ENCODE results near the gene CD55.

Gene CD55

GRCh38 chr1:207321079-207321789, at the start of gene CD55:
CD55 (plus strand) TSS chr1:207321678; CDS start chr1:207321766, 88 bp downstream.
- DNase-seq (ENCODE audit: low spot score) = peak; percentile 96

DNA sequence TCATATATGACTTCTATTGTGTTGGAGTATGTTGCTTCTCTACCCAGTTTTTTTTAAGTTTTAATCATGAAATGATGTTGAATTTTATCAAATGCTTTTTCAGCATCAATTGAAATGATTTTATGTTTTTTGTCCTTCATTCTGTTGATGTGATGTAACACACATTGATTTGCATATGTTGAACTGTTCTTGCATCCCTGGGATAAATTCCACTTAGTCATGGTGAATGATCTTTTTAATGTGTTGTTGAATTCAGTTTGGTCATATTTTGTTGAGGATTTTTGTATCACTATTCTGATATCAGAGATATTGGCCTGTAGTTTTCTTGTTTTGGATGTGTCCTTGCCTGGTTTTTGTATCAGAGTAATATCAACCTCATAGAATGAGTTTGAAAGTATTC, 46.6 kb upstream of the CD55 start:
- no peak for DNase-seq (ENCODE audit: low spot score)

- no peak for DNase-seq (ENCODE audit: low spot score)
These were observed 45.0 kb upstream of the CD55 start for GRCh38 chr1:207276465-207276864.

DNA sequence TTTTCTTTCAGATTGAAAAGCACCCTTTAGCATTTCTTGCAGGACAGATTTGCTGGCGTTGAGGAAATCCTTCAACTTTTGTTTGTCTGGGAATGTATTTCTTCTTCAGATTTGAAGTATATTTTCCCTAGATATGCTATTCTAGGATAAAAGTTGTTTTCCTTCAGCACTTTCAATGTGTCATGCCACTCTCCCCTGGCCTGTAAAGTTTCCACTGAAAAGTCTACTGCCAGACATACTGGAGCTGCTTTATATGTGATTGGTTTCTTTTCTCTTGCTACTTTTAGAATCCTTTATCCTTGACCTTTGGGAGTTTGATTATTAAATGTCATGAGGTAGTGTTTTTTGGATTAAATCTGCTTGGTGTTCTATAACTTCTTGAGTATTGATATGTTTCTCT, 44.2 kb upstream of the CD55 start:
- no peak for DNase-seq (ENCODE audit: low spot score)

GRCh38 chr1:207279652-207280051, 41.8 kb upstream of the CD55 start:
- DNase-seq (ENCODE audit: low spot score) = no peak

DNA sequence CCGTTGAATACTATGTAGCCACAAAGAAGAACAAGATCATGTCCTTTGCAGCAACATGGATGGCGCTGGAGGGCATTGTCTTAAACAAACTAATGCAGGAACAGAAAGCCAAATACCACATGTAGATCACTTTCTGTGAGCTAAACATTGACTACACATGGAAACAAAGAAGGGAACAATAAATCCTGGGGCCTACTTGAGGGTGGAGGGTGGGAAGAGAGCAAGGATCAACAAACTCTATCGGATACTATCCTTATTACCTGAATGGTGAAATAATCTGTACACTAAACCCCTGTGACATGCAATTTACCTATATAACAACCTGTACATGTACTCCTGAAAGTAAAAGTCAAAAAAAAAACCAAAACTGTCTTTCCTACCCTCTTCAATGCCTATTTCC, 40.8 kb upstream of the CD55 start:
- DNase-seq (ENCODE audit: low spot score) = no peak

DNA sequence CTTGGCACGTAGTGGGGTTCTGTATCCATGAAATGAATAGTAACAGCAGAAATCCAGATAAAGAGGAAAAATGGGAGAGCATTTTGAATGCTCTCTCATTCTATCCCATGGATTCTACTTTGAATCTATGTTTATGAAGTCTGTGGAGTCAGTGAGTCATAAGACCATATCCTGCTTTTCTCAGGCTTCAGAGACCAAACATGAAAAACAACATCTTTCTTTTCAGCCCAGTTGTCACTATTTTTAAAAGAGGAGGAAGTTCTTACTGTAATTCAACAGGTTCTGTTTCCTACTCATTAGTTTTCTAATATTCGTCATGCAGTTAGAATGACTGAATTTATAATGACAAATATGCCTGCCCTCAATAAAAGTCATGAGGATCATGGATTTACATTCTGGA, 39.4 kb upstream of the CD55 start:
- DNase-seq (ENCODE audit: low spot score) = peak; percentile 21

- DNase-seq (ENCODE audit: low spot score) = no peak
These were observed 38.7 kb upstream of the CD55 start for GRCh38 chr1:207282496-207283380.

DNA sequence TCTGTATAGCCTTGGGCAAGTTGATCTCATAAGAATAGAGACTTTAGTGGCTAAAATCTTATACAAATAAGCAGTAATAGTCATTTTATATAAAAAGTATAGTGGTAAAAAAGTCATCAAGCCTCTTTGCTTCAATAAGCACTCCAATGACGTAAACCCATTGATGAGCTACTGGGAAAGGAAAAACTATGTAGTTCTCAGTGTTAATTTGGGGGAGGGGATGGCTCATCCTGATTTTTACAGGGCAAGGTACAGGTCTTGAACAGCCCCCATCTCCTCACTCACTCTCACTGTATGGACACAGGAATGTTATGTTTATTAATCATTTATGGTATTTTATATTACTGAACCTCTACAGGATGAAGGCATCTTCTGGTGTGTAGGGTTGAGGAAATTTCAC, 38.1 kb upstream of the CD55 start:
- DNase-seq (ENCODE audit: low spot score) = no peak

- DNase-seq (ENCODE audit: low spot score) = peak; percentile 14
These were observed 37.1 kb upstream of the CD55 start for GRCh38 chr1:207284209-207284897.

- DNase-seq (ENCODE audit: low spot score) = peak; percentile 22
These were observed 34.6 kb upstream of the CD55 start for GRCh38 chr1:207286786-207287468.

GRCh38 chr1:207288315-207288714, 33.2 kb upstream of the CD55 start:
- DNase-seq (ENCODE audit: low spot score) = peak; percentile 32

DNA sequence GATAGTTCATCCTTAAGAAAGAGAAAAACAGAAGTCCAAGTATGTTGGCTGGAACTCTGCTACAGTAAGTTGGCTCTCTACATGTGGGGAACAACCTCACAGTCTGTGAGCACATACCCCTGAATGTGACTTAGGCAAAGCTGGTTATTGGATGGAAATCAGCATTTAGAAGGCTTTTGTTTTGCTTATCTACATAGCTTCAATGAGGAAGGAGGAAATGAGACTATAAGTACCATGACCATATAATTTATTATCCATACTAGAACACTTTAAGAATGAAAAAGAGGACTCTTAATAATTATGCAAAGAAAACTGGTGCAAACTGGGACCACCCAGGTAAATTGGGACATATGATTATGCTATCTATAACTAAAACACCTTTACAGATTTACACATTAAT, 31.7 kb upstream of the CD55 start:
- no peak for DNase-seq (ENCODE audit: low spot score)

- DNase-seq (ENCODE audit: low spot score) = no peak
These were observed 29.8 kb upstream of the CD55 start for GRCh38 chr1:207291723-207292122.

- DNase-seq (ENCODE audit: low spot score) = no peak
These were observed 23.3 kb upstream of the CD55 start for GRCh38 chr1:207298186-207298585.

DNA sequence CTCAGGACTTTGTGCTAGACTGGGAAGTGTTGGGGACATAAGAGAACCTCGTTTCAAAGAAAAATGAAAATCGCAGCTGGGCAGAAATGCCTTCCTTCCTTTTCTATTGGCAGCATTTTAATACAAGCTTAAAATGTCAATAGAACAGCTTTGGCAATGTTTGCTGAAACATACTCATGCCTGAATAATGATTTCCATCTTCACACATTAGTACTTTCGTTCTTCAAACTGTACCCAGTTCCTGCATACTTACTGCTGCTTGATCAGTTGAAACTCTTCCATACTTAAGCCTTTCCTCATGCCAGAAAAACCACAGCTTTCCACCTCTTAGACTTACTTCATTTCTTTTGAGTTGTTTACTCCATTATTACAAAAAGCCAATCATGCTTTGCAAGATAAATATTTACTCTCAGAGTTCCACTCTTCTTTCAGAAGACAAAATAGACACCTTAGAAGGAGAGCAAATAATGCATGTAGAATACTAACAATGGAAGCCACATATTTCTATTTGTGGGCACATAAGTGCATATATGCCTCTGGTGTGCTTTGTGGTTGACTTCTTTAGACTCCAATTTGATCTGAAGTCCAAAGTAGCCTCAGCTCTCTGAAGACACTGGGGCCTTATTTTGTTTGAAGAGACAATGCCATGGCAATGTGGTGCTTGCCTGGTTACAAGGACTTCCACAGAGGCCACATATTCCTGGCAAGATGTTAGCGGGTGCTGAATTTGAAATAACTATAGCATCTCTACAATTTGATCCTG, 22.7 kb upstream of the CD55 start:
- peak; percentile 16 for DNase-seq (ENCODE audit: low spot score)

DNA sequence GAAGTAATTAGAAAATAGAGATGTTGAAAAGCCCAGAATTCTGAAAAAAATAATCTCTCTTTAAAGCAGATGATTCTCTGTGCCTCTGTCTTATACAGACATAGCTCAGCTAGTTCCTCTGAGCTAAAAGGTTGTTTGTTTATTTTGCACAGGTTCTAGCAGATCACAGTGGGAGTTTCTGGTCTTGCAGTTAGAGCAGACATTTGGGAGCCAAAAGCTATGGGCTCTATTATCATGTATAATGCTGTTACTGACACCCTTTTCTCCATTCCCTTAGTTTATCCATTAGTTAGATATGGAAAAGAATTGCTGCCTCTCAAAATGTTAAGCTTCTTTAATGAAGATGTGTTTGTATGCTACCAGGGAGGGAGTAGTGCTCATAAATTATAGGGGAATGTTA, 20.5 kb upstream of the CD55 start:
- DNase-seq (ENCODE audit: low spot score) = no peak

DNA sequence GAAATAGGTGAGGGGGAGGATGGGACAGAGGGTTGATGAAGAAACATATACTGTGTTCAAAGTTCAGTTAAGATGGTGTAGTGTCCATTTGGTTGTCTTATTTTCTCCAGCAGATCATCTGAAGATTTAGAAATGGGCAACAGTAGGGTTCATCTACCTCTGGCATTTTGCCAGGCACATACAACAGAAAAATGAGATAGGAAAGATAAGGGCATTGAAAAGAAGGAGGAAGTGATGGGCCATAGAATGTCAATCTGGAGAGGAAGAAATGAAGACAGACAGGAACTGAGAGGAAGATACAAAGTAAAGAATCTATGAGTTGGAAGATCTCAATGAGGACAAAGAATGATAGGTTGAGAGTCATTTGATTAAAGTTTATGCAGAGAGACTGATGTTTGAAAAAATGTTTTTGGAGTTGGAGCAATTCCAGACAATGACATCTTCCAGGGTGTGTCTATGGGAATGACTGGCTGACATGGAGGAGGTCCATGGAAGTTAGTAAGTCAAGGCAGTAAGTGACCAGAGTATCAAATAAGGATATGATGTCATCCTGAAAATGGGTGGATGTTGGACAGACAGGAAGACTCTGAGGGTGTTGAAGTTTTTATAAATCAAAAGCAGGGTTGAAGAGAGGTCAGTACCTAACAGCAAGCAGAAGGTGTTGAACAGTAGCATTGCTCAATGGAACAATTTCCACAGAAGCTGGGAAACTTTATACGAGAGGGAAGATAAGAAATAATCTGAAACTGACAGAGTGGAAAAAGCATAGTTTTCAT, 18.7 kb upstream of the CD55 start:
- no peak for DNase-seq (ENCODE audit: low spot score)

DNA sequence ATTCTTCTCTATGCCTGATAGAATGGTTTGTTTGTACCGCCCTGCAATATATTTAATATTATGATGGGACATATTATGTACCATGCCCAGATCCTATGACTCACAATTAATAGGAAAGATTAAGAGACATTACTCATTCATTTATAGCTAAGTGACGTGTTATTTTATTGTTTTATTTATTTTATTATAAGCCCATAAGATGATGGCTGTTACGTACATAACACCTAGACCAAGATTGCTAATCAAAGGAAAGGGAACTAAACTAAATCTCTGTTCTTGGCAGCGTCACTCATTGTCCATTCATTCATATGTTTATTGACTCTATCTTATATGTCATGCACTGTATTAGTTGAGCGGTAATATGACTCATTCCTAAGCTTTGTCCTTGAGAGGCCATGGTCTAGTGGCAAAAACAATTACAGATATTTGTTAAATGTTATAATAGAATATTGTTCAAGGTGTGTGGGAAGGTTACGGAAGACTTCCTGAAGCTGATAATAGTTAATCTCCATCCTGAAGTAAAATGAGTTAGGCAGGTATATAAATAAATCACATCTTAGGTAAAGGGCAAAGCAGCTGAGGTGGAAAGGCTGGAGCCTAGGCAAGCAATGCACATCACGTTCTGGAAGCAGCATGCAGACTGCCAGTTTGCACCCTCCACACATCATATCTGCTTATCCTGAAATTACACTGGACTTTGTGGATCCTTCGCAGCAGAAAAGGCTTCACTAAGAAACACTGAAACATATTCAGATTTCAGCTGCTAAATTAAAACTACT, 16.6 kb upstream of the CD55 start:
- no peak for DNase-seq (ENCODE audit: low spot score)

DNA sequence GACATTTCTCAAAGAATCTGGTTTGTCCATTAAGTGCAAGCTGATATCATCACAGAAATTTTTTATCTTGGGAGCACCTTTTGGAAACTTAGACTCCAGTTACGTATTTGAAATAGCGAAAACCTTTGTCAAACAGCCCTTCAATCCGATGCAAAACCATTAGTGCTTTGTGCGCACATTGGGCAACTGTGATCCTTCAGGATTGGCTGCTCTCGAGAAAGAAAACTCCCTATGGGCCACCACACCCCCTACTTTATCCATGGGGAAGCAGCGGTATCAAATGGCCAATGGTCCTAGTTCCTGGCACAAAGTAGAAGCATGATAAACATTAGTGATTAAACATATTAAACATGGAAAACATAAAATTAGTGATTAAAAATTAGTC, 16.0 kb upstream of the CD55 start:
- no peak for DNase-seq (ENCODE audit: low spot score)

Data from AG20443 (cell line).